ENCODE data around the gene TMLHE. TPM values are rescaled to one million over a fixed set of nuclear protein-coding genes. Genes with fewer than 3 reads are reported as not detected.
A peak's percentile ranks its signal among the peaks of the same experiment; 100 is the strongest.
"Not testable (repeated sequence)": the region's sequence is repeated elsewhere in the genome, so short reads cannot be mapped to it uniquely, and the experiment has no call there.

The TMLHE gene
- total and polyA plus RNA-seq, 10 of the 15 experiments (the other 5 are each of a cell fraction or from before 2014, with no cell fraction given) = 7.1 to 21.7 (median 13.6) TPM

- 24% methylated on average over 2 of the region's 2 CpGs for WGBS (ENCODE audit: insufficient coverage, insufficient replicate concordance, low lambda C conversion rate, missing lambda C conversion rate)
- SMC1A ChIA-PET (ENCODE audit: uncharacterized antibody, unreplicated experiment) = no interaction called here
- H4K20me1 ChIP-seq (ENCODE audit: control insufficient read depth, insufficient read depth) = no peaks in the 10 kb centered on the region
- no peak overlapping the region for H3K9ac ChIP-seq (ENCODE audit: control insufficient read depth, insufficient read depth, low read length)
- DNase-seq (ENCODE audit: low read depth, low spot score) (no peak), ATAC-seq (no peak), FAIRE-seq (no peak)
- intact Hi-C loops (cut with micrococcal nuclease; ENCODE audit: unreplicated experiment) = no loop called here
- H3K4me2 ChIP-seq (ENCODE audit: control insufficient read depth, insufficient read depth) = no peak overlapping the region
- TF ChIP-seq CTCF (IDR thresholded peaks at IDR 0.05 in 2 of 3, conservative IDR thresholded peaks at IDR 0.05 in 1 of 3; ENCODE audit: control insufficient read depth in 2 of 3, extremely low read depth in 1 of 3, insufficient read depth in 1 of 3, low read depth in 3 of 3, low read length in 3 of 3) (no peak), USF1 (IDR thresholded peaks at IDR 0.05; ENCODE audit: borderline replicate concordance, extremely low read length, insufficient read depth, low read depth, low read length) (no peak), ZNF622 (IDR thresholded peaks at IDR 0.05) (no peak), NFXL1 (IDR thresholded peaks at IDR 0.05; ENCODE audit: borderline replicate concordance) (no peak), FOXK2 (IDR thresholded peaks at IDR 0.05) (no peak), SUPT20H (IDR thresholded peaks at IDR 0.05; ENCODE audit: borderline replicate concordance, control insufficient read depth, low read depth, low read length) (no peak), SPI1 (IDR thresholded peaks at IDR 0.05; ENCODE audit: borderline replicate concordance, insufficient read depth, low read depth, low read length) (no peak), RELB (IDR thresholded peaks at IDR 0.05; ENCODE audit: low read depth) (no peak), PBX3 (IDR thresholded peaks at IDR 0.05; ENCODE audit: insufficient replicate concordance, low read depth, low read length) (no peak)
- no peak overlapping the region for H2AFZ ChIP-seq (ENCODE audit: control insufficient read depth, low read depth, low read length)
- H3K27ac ChIP-seq (ENCODE audit: control insufficient read depth, insufficient read depth) = no peak overlapping the region
- CTCF ChIA-PET = no interaction called here
- BruUV-seq (replicated peaks) = no TSS peak
- POLR2A ChIA-PET = no interaction called here
- H3K27me3 ChIP-seq (replicated peaks in 1 of 2; ENCODE audit: control insufficient read depth in 2 of 2, insufficient read depth in 2 of 2, low read length in 1 of 2) = no peaks in the 10 kb centered on the region
- no peaks in the 10 kb centered on the region for H3K9me3 ChIP-seq (replicated peaks; ENCODE audit: control insufficient read depth, insufficient read depth, low read length)
- H3K4me3 ChIP-seq = no peak overlapping the region
- in situ Hi-C loops (cut with MboI) = no loop called here
- RAD21 ChIA-PET (ENCODE audit: unreplicated experiment) = no interaction called here
- no peaks in the 10 kb centered on the region for H3K79me2 ChIP-seq (ENCODE audit: control insufficient read depth, insufficient read depth, low read length)
- H3K4me1 ChIP-seq (ENCODE audit: control insufficient read depth, insufficient read depth, low read length) = no peaks in the 10 kb centered on the region
- H3K36me3 ChIP-seq (ENCODE audit: control insufficient read depth in 2 of 2, insufficient read depth in 2 of 2, low read length in 1 of 2) = no peaks in the 10 kb centered on the region
These were observed 30.5 kb upstream of the TMLHE start for GRCh38 chrX:155643240-155643639.

- intact Hi-C loops (cut with micrococcal nuclease; ENCODE audit: unreplicated experiment); H4K20me1 ChIP-seq (ENCODE audit: control insufficient read depth, insufficient read depth); DNase-seq (ENCODE audit: low read depth, low spot score); H3K9ac ChIP-seq (ENCODE audit: control insufficient read depth, insufficient read depth, low read length); RAD21 ChIA-PET (ENCODE audit: unreplicated experiment); H3K36me3 ChIP-seq (ENCODE audit: control insufficient read depth in 2 of 2, insufficient read depth in 2 of 2, low read length in 1 of 2); H3K27me3 ChIP-seq (replicated peaks in 1 of 2; ENCODE audit: control insufficient read depth in 2 of 2, insufficient read depth in 2 of 2, low read length in 1 of 2); FAIRE-seq; H3K4me1 ChIP-seq (ENCODE audit: control insufficient read depth, insufficient read depth, low read length); CTCF ChIA-PET; ATAC-seq; POLR2A ChIA-PET; H3K9me3 ChIP-seq (replicated peaks; ENCODE audit: control insufficient read depth, insufficient read depth, low read length); H3K4me2 ChIP-seq (ENCODE audit: control insufficient read depth, insufficient read depth); H3K79me2 ChIP-seq (ENCODE audit: control insufficient read depth, insufficient read depth, low read length); BruUV-seq (replicated peaks); in situ Hi-C loops (cut with MboI); H3K27ac ChIP-seq (ENCODE audit: control insufficient read depth, insufficient read depth): not testable (repeated sequence)
- 67% methylated on average over 14 of the region's 14 CpGs for WGBS (ENCODE audit: insufficient coverage, insufficient replicate concordance, low lambda C conversion rate, missing lambda C conversion rate)
- SMC1A ChIA-PET (ENCODE audit: uncharacterized antibody, unreplicated experiment) = interaction anchor here (1.1 to 1.6 kb wide), 2 partner anchors 9 to 724 kb away, joined by 3 read pairs; no protein-coding TSS in a partner anchor
- 0 out of 2 replicates have a peak overlapping the region, but pooled peaks have one; percentile 8 for H3K4me3 ChIP-seq
- peak overlapping the region; percentile 41 for H2AFZ ChIP-seq (ENCODE audit: control insufficient read depth, low read depth, low read length)
These were observed 28.6 kb upstream of the TMLHE start for GRCh38 chrX:155641371-155641770.

Data from GM12878 (cell line).